Kasumi-1 (cell line): ENCODE measurements around the gene EWSR1.
"Not testable (repeated sequence)": the region's sequence is repeated elsewhere in the genome, so short reads cannot be mapped to it uniquely, and the experiment has no call there.

Experiments used
- DNase-seq, 2 experiments: peaks; one replicate each; lab custom pipeline; 2025; lab: John Stamatoyannopoulos, UW

Gene EWSR1

DNA sequence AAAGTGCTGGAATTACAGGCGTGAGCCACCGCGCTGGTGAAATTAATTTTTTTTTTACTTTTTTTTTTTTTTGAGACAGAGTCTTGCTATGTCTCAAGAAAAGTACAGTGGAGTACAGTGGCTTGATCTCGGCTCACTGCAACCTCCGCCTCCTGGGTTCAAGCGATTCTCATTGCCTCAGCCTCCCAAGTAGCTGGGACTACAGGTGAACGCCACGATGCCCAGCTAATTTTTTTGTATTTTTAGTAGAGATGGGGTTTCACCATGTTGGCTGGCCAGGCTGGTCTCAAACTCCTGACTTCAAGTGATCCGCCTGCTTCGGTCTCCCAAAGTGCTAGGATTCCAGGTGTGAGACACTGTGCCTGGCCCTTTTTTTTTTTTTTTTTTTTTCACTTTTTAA, 20.2 kb upstream of the EWSR1 start:
- DNase-seq: not testable (repeated sequence)

DNA sequence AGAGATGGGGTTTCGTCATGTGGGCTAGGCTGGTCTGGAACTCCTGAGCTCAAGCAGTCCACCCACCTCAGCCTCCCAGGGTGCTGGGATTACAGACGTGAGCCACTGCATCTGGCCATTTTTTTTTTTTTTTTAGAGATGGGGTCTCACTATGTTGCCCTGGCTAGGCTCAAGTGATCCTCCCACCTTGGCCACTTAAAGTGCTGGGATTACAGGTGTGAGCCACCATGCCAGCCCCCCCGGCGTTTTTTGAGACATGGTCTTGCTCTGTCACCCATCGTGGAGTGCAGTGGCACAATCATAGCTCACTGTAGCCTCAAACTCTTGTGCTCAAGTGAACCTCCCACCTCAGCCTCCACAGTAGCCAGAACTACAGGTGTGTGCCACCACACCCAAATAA, 16.8 kb upstream of the EWSR1 start:
- DNase-seq: no peak

DNA sequence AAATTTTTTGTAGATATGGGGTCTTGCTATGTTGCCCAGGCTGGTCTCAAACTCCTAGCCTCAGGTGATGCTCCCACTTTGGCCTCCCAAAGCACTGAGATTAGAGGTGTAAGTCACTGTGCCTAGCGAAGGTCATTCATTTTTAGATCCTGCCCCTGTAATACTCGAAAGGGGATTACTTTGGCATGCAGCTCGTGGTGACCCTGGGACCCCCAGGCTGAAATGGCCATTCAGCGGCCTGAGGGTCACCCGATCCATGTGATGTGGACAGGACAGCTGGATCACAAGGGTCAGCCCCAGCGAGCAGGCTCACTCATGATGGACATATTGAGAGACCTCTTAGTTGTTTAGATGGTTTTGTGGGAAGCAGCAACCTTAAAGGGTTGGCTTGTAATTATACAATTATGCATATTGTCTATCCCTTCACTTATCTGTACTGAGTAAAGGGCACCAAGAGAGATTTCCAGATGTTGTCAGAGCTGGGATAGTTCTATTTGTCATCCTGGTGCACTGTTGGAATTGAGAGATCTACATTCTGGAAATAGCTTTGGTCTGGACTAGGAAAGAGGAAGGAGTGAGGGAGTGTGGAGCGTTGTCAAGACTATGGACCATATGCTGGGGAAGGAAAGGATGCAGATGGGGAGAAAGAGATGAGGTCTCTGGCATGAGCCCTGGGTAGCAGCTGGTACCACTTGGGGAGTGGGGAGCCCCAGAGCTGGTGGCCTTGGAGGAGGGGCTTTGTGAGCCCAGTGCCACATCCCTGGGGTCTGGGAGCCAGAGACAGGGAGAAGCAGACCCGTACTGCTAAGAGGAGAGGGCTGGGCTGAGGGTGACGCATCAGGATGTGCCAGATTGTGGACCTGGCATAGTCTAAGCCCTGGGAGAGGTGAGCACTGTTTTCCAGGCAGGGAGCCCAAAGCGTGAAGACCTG, 15.8 kb upstream of the EWSR1 start:
- no peak for DNase-seq

DNA sequence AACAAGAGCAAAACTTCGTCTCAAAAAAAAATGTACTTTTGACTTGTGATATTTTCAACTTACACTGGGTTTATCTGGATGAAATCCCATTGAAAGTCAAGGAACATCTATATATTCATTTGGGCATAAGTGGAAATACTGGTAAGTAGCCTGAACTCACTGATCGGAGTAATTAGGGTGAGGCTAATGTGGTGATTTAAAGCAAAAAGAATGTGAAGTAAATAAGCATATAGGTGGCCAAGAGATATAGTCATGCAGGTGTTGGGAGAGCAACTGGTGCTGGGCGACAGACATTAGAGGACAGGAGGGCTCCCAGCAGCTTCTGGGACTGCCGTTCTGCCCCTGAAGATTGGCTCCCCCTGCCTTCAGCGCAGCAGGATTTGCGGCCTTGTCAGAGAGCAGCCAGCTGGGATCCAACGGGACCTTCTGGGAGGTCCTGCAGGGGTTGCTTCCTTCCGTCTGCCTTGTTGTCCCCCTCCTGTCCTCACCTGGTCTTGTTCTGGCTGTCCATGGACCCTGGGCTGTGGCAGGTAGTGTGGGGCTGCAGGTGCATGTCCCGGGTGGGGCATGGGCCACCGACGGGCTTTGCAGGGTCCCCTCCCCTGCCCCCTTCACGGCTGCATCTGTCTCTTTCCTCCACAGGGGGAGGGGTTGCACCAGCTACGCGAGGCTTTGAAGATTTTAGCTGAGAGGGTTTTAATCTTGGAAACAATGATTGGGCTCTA, 14.3 kb upstream of the EWSR1 start:
- DNase-seq: no peak

DNA sequence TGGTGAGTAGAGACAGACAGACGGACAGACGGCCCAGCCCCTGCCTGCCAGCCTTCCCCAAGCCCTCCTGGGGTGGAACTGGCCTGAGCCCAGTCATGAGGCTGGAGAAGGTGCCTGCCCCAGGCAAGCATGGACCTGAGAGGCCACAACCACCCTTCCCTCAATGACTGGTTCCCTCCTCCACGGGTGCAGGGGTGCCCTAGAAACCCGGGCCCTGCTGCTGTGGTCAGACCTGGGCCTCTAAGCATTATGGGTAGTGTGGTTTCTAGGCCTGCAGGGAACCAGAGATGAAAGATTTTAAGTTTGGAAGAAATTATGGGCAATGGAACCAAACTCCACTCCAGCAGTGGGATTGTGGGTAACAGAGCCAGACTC, 13.8 kb upstream of the EWSR1 start:
- DNase-seq: no peak

DNA sequence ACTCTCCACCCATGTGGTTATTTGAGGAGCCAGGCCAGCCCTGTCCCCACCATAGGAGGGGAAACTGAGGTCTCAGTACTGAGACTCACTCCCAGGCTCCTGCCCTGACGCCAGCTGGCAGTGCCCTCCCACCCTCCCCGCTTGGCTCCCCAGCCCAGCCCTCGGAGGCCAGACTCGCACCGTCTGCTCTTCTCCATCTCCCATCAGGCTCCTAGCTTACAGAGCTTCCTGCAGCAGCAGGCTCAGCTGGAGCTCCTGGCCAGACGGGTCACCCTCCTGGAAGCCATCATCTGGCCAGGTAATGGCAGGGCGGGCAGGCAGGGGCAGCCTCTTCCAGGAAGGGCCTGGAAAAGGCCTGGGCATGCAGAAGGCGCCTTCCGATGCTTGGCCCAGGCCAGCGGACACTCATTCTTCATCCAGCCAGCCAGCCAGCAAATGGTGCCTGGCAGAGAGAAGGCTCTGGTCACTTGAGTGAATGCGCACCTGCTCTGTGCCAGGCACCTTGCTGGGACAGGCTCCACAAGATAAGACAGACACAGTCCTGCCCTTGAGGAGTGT, 12.9 kb upstream of the EWSR1 start:
- DNase-seq: no peak

DNA sequence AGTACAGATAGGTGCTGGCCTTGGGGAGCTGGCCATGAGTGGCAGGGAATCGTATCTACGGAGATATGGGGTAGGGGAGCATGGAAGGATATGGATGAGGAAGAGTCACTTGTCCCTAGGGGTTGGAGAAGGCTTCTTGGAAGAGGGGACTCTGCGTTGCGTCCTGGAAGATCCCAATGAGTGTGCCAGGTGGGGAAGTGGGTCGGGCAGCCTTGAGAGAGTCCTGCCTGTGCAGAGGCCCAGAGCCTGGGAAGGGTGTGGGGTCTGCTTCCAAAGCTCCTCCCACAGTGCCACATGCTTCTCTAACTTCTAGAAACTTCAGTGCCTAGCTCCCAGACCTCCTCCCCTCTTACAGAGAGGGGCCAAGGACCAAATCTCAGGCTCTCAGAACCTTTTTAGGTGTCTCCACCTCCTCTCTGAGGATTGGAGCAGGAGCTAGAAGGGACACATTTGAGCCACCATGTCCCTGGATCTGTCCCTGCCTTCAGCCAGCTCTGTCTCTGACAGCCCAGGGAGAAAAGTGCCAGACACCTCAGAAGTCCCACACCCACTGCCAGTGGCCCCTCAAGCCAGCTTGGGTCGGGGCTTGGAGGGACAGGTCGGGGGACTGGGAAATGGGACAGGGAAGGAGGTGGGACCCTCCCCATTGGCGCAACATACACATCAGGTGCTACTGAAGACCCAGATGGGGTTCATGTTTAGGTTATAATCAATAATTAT, 11.3 kb upstream of the EWSR1 start:
- DNase-seq: no peak

DNA sequence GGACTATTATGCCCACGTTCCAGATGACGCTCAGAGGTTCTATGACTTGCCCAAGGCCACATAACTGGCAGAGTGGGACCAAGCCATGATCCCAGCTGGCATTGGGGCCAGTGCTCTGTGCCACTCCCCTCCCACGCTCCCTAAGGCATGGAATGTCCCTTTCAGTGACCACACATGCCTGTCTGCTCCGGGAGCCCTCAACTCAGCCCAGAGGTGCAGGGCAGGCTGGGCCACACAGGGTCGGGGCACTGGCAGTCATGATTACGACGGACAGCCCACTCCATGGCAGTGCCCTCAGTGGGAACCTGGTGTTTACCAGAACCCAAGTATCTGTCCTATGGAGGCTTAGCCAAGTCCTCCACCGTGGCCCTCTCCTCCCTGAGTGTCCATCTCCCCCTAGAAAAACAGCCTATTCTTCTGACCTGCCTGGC, 10.3 kb upstream of the EWSR1 start:
- DNase-seq: no peak

DNA sequence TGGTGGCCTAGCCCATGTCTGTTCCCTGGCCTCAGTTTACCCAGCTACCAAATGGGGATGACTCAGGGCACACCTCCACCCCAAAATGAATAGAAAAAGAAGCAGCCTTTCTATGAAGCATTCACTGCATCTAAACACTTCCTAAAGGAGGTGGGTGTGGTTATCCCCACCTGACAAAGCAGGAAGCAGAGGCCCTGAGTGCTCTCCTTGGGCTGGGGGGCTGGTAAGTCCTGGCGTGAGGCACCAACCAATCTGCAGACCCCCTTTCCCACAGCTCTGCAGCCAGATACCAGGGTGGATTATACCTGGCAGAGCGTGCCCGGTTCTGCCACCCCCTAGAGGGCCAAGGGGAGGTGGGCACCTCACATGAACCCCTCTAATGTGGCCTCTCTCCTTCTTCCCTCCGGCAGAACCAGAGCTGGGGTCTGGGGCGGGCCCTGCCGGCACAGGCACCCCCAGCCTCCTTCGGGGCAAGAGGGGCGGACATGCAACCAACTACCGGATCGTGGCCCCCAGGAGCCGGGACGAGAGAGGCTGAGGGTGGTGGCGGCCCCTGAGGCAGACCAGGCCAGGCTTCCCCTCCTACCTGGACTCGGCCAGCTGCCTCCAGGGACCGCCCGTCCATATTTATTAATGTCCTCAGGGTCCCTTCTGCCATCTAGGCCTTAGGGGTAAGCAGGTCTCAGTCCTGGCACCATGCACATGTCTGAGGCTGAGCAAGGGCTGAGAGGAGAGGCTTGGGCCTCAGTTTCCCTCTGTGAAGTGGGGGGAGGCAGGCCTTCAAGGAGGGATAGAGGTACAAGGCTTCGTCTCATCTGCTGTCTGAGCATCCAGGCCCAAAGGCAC, 9.4 kb upstream of the EWSR1 start:
- no peak for DNase-seq

DNA sequence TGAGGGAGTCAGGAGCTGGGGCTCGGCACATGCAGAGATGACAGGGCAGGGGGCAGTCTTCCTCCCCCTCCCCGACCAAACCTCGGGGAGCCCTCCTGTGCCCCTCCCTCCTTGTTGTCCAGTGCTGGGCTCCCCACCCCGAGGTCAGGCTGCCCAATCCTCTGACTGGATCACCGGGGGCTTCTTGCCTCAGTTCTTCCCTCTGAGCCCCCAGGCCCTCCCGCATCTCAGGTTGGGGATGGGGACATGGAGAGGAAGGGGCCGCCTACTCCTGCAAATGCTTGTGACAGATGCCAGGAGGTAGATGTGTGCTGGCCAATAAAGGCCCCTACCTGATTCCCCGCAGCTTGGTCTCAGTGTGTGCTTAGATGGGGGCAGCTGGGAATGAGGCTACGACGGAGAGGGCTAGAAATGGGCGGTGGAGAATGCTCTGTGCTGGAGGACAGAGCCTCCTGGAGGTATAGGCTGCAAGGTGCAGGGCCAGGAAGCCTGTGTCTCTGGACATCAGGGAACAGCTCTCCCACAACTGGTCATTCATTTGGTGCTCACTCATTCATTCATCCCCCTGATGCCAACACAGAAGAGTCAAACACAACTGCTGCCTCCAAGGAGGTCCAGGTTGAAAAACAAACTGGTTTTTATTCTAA, 8.7 kb upstream of the EWSR1 start:
- DNase-seq: no peak

DNA sequence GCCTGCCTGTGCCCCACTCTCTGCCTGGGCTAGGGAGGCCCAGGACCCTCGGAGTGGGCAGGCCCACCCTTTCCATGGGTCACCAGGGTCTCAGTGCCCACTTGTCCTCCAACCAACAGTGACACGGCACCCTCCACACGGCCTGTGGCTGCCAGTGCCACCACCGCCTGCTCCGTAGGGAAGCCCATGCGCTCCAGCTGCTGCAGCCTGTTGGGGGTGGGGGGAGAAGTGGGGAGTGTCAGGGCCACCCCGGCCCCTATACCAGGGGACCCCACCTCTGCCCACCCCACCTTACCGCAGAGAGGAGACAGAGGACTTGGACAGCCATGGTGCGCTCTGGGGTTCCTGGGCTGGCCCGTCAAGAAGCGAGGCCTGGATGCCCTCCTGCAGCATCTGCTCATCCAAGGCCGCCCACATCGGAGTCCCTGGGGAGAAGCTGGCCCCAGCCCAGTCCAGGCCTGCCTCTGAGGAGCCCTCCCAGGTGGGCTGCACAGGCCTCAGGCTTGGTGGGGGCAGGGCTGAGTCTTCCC, 8.0 kb upstream of the EWSR1 start:
- DNase-seq: no peak

DNA sequence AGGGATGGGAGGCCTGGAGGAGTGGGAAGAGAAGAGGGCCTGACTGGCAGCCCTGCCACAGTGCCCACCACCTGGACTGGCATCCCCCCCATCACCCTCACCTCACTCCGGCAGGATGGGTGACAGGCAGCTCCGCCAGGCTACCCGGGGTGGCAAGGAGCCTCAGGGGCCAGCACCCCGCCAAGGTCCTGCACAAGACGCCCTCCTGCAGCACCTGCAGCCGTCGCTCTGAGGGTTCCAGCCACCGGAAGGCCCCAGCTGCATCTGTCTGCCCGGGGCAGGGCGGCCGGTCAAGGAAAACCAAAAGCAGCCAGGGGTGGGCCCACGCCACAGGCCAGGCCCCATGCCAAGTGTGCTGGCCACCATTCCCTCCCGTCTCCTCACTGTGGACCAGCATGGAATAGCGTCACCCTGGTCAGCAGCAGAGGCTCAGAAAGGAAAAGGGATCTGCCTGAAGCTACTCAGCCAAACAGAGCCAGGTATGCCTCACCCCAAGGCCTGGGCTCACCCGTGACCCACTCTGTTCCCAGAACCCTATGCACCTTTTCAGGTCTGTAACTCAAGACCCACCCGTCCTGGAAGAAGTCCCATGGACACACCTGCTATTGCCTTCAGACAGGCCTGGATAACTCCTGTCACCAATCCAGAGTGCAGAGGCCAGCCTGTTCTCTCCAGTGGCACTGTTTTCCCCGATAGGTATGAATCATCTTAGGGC, 7.3 kb upstream of the EWSR1 start:
- no peak for DNase-seq

DNA sequence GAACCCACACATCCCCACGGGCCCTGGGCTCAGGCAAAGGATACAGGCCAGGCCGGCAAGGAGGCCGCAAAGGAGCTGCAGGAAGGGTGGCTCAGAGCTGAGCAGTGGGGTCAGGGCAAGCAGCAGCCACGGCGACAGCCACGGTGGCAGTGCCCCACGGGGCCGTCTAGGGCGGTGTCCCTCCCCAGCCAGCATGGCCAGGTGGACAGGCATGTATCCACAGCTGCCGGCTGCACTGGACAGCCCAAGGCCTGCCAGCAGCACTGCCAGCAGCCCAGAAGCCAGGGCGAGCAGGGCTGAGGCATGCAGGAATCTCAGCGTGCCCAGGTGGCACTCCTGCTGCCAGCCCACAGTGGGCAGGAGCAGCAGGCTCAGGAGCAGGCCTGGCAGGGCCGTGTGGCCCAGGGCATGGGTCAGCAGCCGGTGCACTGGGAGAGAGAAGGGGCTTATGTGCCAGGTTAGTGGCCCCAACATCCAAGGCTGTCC, 4.2 kb upstream of the EWSR1 start:
- DNase-seq: no peak

DNA sequence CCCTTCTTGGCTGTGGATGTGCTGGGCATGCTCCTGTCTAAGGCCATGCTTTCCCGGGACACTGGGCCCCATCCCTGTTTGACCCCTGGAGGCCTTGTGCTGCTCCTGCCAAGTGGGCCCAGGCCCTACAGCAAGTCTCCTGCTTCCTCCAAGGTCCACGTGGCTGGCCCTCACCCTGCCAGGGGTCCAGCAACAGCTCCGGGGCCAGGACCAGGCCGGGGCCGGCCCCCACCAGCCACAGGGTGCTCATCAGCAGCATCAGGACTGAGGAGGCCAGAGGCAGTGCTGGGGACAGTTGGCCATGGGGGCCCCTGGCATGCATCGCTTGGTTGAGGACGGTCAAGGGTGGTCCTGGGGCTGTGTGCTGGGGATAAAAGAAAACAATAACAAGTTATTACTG, 2.8 kb upstream of the EWSR1 start:
- no peak for DNase-seq

DNA sequence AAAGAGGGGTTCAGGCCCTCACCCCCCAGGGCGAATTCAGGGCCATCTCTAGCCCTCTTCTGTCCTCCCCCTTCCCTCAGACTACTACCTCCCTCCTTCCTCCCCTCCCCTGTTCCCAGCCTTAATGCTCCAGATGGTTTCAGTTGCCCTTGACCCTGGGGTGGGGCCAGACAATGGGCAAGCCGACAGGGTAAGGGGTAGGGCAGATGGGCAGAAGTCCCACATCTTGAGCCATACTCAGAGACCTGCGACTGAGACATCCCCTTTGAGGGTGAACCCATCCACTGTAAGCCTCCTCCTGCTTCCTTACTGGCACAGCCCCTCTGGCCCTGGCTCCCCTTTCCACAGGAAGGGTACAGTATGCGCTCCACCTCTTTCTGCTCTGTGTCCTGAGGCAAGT, 2.1 kb upstream of the EWSR1 start:
- DNase-seq: no peak

DNA sequence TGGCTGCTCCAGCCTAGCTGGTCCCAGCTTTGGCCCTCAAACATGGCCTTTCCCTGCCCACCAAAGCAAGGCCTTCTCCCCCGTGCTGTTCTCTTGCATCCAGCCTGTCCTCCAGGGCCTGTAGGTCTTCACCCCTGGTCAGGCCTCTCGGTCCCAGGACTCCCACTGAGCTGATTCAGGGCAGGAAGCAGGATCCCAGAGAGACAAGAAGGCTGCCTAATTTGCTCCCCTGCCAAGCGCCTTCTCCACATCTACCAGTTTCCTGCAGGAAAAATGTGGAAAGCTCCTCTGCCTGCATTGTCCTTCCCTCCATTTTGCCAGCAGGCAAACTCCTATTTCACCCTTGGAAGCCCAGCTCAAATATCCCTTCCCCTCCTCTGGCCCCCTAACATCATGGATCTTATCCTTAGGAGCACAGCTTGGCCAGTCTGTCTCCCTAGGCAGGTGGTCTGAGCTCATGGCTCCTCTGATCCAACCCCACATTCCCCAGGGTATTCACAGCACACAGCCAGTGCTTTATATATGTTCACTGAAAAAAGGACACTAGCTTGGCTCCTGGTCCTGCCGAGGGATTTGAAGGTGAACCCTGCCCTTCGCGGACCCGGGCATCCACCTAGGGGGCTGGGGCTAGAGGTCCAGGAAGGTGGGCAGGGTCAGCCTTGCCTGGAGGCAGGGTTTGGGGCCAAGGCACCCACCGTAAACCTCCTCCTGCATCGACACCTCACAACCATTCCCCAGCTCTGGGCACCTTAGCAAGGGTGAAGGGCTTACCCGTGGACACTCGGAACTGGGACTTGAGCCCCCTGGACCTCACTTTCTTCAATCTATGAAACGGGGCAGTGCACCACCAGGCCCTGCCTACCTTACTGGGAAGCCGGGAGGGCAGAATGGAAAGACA, 1.3 kb upstream of the EWSR1 start:
- peak in 1 of 2 experiments; percentile 10 for DNase-seq

DNA sequence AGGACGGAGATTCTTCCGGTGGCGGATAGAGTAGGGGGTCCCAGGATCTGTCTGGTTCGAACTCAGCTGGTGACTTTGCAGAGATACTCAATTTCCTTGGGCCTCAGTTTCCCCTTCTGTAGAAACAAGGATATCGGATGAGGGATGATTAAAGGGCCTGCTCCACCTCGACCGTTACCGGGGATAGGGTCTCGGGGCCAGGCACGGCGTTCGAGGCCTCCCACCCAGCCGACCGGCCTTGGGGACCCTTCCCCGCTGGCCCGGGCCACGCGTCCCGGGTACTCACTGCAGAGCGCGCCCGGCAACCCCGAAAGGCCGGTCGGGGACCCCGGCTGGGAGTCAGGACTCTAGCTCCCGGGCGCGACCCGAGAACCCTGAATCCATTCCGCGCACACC, 608 bp upstream of the EWSR1 start:
- DNase-seq: no peak

DNA sequence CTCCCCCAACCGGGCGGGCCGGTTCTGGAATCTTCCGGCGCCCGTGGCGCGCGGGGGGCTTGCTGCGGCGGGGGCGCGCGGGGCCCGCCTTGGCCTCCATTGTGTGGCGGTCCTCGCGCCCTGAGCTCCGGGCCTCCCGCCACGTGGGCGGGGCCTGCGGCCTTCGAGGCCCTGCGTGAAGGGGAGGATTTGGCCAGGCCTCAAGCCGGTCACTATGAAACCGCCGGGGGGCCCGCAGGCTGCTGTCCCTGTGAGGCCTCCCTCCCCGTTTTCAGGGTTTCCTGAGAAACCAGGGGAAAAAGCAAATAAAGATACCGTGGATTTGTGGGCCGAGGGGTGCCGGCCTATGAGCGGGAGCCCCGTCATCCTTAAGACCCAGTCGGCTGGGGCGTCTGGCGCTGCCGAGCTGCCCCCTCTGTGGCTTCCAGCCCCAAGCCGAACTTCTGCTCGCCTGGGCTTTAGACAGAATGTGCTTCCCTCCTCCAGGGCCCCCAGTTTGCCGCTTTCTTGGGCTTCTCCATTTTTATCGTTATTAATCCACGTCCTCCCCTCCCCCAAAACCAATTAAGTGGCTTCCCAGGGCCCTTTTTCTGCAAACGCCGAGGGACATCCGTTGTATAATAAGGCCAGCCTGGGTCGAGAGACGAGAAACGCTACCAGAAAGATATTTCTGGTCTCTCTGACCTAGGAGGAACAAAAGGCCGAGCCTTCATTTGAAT, 602 bp downstream of the EWSR1 start:
- DNase-seq: no peak
